ENCODE results near the gene MAT2A. TPM values are rescaled to one million over a fixed set of nuclear protein-coding genes. Genes with fewer than 3 reads are reported as not detected.

The MAT2A gene
- total and polyA plus RNA-seq, 9 of the 15 experiments (the other 6 are each of a cell fraction or from before 2014, with no cell fraction given) = 130 to 1,027 (median 240) TPM

- TF ChIP-seq YY1 (IDR thresholded peaks at IDR 0.05; ENCODE audit: borderline replicate concordance in 1 of 3, control insufficient read depth in 1 of 3, extremely low read depth in 1 of 3, insufficient read depth in 3 of 3, insufficient read length in 1 of 3, insufficient replicate concordance in 2 of 3, low read depth in 1 of 3, low read length in 2 of 3) (no peak), TEAD1 (CRISPR knock-in tag; IDR thresholded peaks at IDR 0.05) (peak in 1 of 2 experiments; percentile 86; a peak in 2 of 4 replicates), ZNF436 (CRISPR knock-in tag; IDR thresholded peaks at IDR 0.05) (no peak), MITF (IDR thresholded peaks at IDR 0.05) (no peak), POLR3A (IDR thresholded peaks at IDR 0.05; ENCODE audit: borderline replicate concordance, extremely low read depth, insufficient read depth, insufficient read length) (no peak), RNF2 (IDR thresholded peaks at IDR 0.05) (no peak), HDAC3 (IDR thresholded peaks at IDR 0.05; ENCODE audit: borderline replicate concordance, partially characterized antibody) (no peak), L3MBTL2 (IDR thresholded peaks at IDR 0.05) (no peak), ILK (tag; IDR thresholded peaks at IDR 0.05; ENCODE audit: borderline replicate concordance, low read depth) (peak; percentile 83), ZNF592 (IDR thresholded peaks at IDR 0.05) (peak; percentile 99), HDAC1 (IDR thresholded peaks at IDR 0.05) (no peak), ELF2 (CRISPR knock-in tag; IDR thresholded peaks at IDR 0.05) (no peak), POLR2A (conservative IDR thresholded peaks at IDR 0.05) (no peak), IRF1 (CRISPR knock-in tag; IDR thresholded peaks at IDR 0.05; ENCODE audit: borderline replicate concordance) (no peak), MXD1 (CRISPR knock-in tag; IDR thresholded peaks at IDR 0.05; ENCODE audit: borderline replicate concordance, poor library complexity, severe bottlenecking) (peak; percentile 23), CHD1 (IDR thresholded peaks at IDR 0.05; ENCODE audit: low read length) (no peak), BRCA1 (IDR thresholded peaks at IDR 0.05) (no peak), BRCA1 (CRISPR knock-in tag; IDR thresholded peaks at IDR 0.05) (no peak), PRMT5 (CRISPR knock-in tag; IDR thresholded peaks at IDR 0.05) (no peak)
Measured at GRCh38 chr2:85497944-85498630, 40.9 kb upstream of the MAT2A start (continued).

Measured in K562 (cell line).